Heart left ventricle (tissue), 13 donors: ENCODE measurements around the gene IPO11.

Experiments
- CTCF ChIP-seq, 12 donors: fragments of 200-600 bp; sonication (generic) in 4 of 12; IDR thresholded peaks; one replicate each; pipeline versions ENCODE4 v1.5.0 to v1.8.0; 2018 to 2022; ENCODE audit warnings: antibody characterized with exemption in 12 of 12, mild to moderate bottlenecking in 5 of 12
- POLR2A ChIP-seq, 2 donors: fragments of 450-650 bp; IDR thresholded peaks; one replicate each; pipeline ENCODE4 v1.6.1; 2017; ENCODE audit warnings: antibody characterized with exemption in 2 of 2, mild to moderate bottlenecking in 2 of 2, moderate library complexity in 2 of 2
- donor health status: ischemic (EF 13 %, LVEDD 7.1; RV severe dilation, severe dysfunction).
- donor health status: DM: no; HTN: yes; CAD: no.
- donor health status: DM: no; HTN: no; CAD: no.
- donor health status: ischemic (EF 25% LVEDD 6.9; RV normal size, moderate dysfunction).
- donor health status: ischemic (EF 25% LVEDD 5.7; RV mildly dilated, moderate dysfunction).
- donor health status: ischemic (EF 35%, LVEDD 5.7; RV mildly dilated, moderate dysfunction).
- donor health status: nonischemic (EF 11% LVEDD 7.7; RV severe dilation, severe dysfunction).
- donor health status: DM: yes; HTN: yes; CAD: no.
- donor health status: PGD.
- donor health status: ischemic (EF 29% LVEDD 5.4; RV normal size, mild dysfunction).
- donor health status: nonischemic (EF 23%, LVEDD 6.1; RV moderate dilation, normal function).

DNA sequence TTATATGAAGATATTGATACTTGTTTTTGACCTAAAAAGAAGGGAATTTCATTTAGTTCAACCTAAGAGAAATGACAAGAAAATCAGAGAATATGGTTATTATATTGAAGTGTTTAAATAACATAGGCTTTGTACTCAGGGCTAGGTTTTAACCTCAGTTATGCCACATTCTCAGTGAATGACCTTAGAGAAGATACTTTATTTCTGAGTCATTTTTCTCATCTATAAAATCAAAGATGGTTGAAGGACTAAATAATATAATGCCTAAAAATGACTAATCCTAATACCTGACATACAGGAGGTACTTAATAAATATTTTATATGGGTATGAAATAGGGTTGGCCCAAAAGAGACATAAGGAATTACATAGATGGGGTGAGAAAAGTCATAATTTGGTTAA lies 41.2 kb upstream of the IPO11 start:
- TF ChIP-seq CTCF (IDR thresholded peaks at IDR 0.05) (no peak), POLR2A (IDR thresholded peaks at IDR 0.05) (no peak)
